Activated CD8-positive, alpha-beta T cell treated with anti-CD3 and anti-CD28 coated beads, Interleukin-2, amount 10 ng/mL, durations not matched to agents 7 days and 5 days (primary cell): ENCODE data around the gene MINDY2. TPM values are rescaled to one million over a fixed set of nuclear protein-coding genes. Genes with fewer than 3 reads are reported as not detected.

ENCODE experiments used
- ATAC-seq: fragments of 150-1000 bp; cut with Tn5 transposase; one replicate; pipeline ENCODE4 v1.10.0; 2021; ENCODE audit warnings: moderate library complexity
- CTCF ChIA-PET: fragments of 350-600 bp; sonication (Branson Sonifier 250); formaldehyde crosslinking; loops from one replicate; lab custom pipeline; 2021; ENCODE audit warnings: antibody characterized with exemption; lab: Charles Lee
- POLR2A ChIA-PET: fragments of 350-600 bp; sonication (Branson Sonifier 250); formaldehyde crosslinking; loops from one replicate; lab custom pipeline; 2021; ENCODE audit warnings: antibody characterized with exemption; lab: Charles Lee
- DNase-seq: peaks from one replicate; pipeline ENCODE4 v3.0.0-alpha.2; 2020
- H3K27ac Mint-ChIP-seq: one replicate; pipeline ENCODE4 v1.8.0; 2021; ENCODE audit warnings: mild to moderate bottlenecking, mixed read lengths
- H3K27me3 Mint-ChIP-seq: one replicate; pipeline ENCODE4 v1.8.0; 2021; ENCODE audit warnings: low read depth, mixed read lengths
- H3K36me3 Mint-ChIP-seq: one replicate; pipeline ENCODE4 v1.8.0; 2021; ENCODE audit warnings: low read depth, mixed read lengths
- H3K4me1 Mint-ChIP-seq: one replicate; pipeline ENCODE4 v1.8.0; 2021; ENCODE audit warnings: low read depth, mixed read lengths
- H3K4me3 Mint-ChIP-seq: one replicate; pipeline ENCODE4 v1.8.0; 2021; ENCODE audit warnings: mild to moderate bottlenecking, mixed read lengths
- H3K9me3 Mint-ChIP-seq: one replicate; pipeline ENCODE4 v1.8.0; 2022; ENCODE audit warnings: mixed read lengths; ENCODE audit not compliant: insufficient read depth
- total RNA-seq, 2 experiments: library from RNA; stranded (reverse); gene quantifications; one replicate each; pipeline ENCODE4 v1.2.3, GENCODE V29; 2021

Gene MINDY2, protein sequence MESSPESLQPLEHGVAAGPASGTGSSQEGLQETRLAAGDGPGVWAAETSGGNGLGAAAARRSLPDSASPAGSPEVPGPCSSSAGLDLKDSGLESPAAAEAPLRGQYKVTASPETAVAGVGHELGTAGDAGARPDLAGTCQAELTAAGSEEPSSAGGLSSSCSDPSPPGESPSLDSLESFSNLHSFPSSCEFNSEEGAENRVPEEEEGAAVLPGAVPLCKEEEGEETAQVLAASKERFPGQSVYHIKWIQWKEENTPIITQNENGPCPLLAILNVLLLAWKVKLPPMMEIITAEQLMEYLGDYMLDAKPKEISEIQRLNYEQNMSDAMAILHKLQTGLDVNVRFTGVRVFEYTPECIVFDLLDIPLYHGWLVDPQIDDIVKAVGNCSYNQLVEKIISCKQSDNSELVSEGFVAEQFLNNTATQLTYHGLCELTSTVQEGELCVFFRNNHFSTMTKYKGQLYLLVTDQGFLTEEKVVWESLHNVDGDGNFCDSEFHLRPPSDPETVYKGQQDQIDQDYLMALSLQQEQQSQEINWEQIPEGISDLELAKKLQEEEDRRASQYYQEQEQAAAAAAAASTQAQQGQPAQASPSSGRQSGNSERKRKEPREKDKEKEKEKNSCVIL
- 10 to 100 TPM; 14.9 TPM for total RNA-seq

DNA sequence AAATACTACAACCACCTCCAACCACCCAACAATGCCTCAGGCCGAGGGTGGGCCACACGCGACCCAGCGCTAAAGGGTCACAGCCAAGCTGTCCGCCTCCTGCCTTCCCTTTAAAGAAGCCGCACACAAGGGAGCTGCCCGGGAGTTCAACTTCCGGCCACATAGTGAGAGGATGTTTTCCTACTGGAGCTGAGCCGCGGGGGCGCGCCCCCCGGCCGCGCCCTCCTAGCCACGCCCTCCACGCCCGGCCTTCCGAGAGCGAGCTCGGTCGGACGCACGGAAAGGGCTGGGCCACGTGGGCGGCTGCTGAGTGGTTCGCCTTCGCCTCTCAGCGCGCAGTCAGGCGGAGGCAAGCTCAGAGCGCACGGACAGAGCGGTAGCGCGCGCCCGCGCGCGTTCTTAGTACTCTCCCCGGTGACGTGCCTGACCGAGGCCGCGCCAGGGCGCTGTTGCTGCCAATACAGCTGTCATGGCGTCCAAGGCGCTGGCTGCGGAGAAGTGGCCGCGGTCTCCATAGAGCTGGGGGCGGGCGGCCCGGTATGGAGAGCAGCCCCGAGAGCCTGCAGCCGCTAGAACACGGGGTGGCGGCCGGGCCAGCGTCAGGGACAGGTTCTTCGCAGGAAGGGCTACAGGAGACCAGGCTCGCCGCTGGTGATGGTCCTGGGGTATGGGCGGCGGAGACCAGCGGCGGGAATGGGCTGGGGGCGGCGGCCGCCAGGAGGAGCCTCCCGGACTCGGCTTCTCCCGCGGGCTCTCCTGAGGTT is at the start of gene MINDY2:
TSS of gene MINDY2 (plus strand) at position 446 of the 764 bp plus-strand sequence. CDS start at position 540, 94 bp downstream.
- Mint-ChIP-seq H3K27me3 (no peaks in the 10 kb centered on the region), H3K27ac (peak within 1 kb of the TSS; percentile 88), H3K4me3 (no peak within 1 kb of the TSS), H3K9me3 (no peaks in the 10 kb centered on the region), H3K4me1 (peaks cover 14% of the 10 kb centered on the region), H3K36me3 (peaks cover 3% of the 10 kb centered on the region)
- DNase-seq, result peak; percentile 97
- ATAC-seq, result peak; percentile 99
- CTCF ChIA-PET, result interaction anchor here (0.6 to 2.9 kb wide), 29 partner anchors 11 to 730 kb away, joined by 3 to 32 read pairs (median 4); partner anchors contain the start of gene ADAM10
- POLR2A ChIA-PET, result interaction anchor here (0.6 to 3.1 kb wide), 14 partner anchors 9 to 254 kb away, joined by 3 to 28 read pairs (median 4); partner anchors contain the start of genes ADAM10 and SLTM

DNA sequence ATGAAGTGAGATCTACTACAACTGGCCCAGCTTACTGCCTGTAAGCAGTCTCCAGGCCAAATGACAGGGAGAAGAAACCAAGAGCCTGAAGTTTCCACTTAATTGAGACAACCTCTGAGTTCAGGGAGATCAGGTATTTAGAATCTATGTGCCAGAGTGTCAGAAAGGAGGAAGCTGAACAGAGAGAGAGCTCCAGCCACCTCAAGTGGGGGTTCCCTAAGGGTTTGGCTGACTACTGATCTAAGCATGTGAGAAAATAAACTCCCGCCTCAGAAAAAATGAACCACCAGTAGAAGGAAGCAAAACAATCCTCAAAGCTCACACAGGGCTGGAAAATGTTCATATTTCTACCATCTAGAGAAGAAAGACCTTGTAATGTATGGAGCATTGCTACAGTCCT is 46.6 kb upstream of the MINDY2 start:
- POLR2A ChIA-PET, result no interaction called here
- H3K36me3 Mint-ChIP-seq, result peaks cover 20% of the 10 kb centered on the region
- DNase-seq, result no peak
- ATAC-seq, result peak; percentile 30
- peaks cover 3% of the 10 kb centered on the region for H3K9me3 Mint-ChIP-seq
- H3K27me3 Mint-ChIP-seq, result no peaks in the 10 kb centered on the region
- no peak overlapping the region for H3K4me3 Mint-ChIP-seq
- H3K27ac Mint-ChIP-seq, result peak overlapping the region; percentile 22
- CTCF ChIA-PET, result no interaction called here
- peaks cover 13% of the 10 kb centered on the region for H3K4me1 Mint-ChIP-seq

DNA sequence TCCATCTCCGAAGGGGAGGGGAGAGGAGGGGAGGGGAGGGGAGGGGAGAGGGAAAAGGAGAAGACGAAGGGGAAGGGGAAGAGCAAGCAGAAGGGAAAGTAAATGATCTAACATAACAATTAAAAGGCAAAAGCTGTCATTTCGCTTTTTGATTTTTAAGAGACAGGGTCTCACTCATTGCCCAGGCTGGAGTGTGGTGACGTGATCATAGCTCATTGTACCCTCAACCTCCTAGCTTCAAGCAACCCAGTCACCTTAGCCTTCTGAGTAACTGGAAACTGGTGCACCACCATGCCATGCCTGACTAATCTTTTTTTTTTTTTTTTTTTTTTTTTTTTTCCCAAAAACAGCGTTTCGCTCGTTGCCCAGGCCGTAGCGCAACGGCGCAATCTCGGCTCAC is 44.2 kb upstream of the MINDY2 start:
- no peak overlapping the region for H3K27ac Mint-ChIP-seq
- no peak for DNase-seq
- H3K36me3 Mint-ChIP-seq, result peaks cover 23% of the 10 kb centered on the region
- POLR2A ChIA-PET, result no interaction called here
- no peak for ATAC-seq
- H3K9me3 Mint-ChIP-seq, result no peaks in the 10 kb centered on the region
- H3K4me1 Mint-ChIP-seq, result peaks cover 17% of the 10 kb centered on the region
- CTCF ChIA-PET, result no interaction called here
- H3K4me3 Mint-ChIP-seq, result no peak overlapping the region
- no peaks in the 10 kb centered on the region for H3K27me3 Mint-ChIP-seq

GRCh38 chr15:58731756-58732535 is 39.2 kb upstream of the MINDY2 start:
- ChIA-PET POLR2A (no interaction called here), CTCF (interaction anchor here (0.7 to 1.3 kb wide), 2 partner anchors 39 to 57 kb away, joined by 3 to 4 read pairs; partner anchors contain the start of gene MINDY2)
- no peak for ATAC-seq
- Mint-ChIP-seq H3K4me1 (peaks cover 26% of the 10 kb centered on the region), H3K4me3 (no peak overlapping the region), H3K27ac (no peak overlapping the region), H3K36me3 (peaks cover 30% of the 10 kb centered on the region), H3K9me3 (no peaks in the 10 kb centered on the region), H3K27me3 (no peaks in the 10 kb centered on the region)
- DNase-seq, result no peak

- H3K36me3 Mint-ChIP-seq, result peaks cover 30% of the 10 kb centered on the region
- no peaks in the 10 kb centered on the region for H3K9me3 Mint-ChIP-seq
- ATAC-seq (no peak), DNase-seq (no peak)
- peaks cover 29% of the 10 kb centered on the region for H3K4me1 Mint-ChIP-seq
- ChIA-PET POLR2A (no interaction called here), CTCF (interaction anchor here (0.7 to 1.3 kb wide), 2 partner anchors 38 to 58 kb away, joined by 3 to 4 read pairs; partner anchors contain the start of gene MINDY2)
- no peak overlapping the region for H3K4me3 Mint-ChIP-seq
- no peaks in the 10 kb centered on the region for H3K27me3 Mint-ChIP-seq
- no peak overlapping the region for H3K27ac Mint-ChIP-seq
Observed at GRCh38 chr15:58732625-58733363, 38.3 kb upstream of the MINDY2 start.

DNA sequence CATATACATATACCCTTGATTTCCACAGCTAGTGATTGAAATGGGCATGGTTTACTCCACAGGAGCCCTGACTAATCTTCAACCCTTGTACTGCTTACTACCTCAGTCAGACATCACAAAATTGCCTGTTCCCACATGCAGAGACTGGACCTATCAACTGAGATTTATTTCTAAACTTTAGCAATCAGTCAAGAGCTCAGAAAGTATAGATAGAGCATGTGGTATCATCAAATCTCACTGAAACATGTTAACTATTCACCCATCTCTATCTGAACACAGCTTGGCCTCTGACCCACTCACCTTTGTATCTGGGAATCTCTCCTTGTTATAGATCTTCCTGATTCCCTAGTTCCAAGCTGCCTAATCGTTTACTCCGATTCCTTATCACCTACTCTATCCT is 36.2 kb upstream of the MINDY2 start:
- Mint-ChIP-seq H3K27ac (no peak overlapping the region), H3K36me3 (peaks cover 26% of the 10 kb centered on the region), H3K27me3 (no peaks in the 10 kb centered on the region), H3K4me1 (peaks cover 37% of the 10 kb centered on the region), H3K9me3 (no peaks in the 10 kb centered on the region), H3K4me3 (no peak overlapping the region)
- DNase-seq, result no peak
- ChIA-PET POLR2A (no interaction called here), CTCF (no interaction called here)
- ATAC-seq, result no peak

DNA sequence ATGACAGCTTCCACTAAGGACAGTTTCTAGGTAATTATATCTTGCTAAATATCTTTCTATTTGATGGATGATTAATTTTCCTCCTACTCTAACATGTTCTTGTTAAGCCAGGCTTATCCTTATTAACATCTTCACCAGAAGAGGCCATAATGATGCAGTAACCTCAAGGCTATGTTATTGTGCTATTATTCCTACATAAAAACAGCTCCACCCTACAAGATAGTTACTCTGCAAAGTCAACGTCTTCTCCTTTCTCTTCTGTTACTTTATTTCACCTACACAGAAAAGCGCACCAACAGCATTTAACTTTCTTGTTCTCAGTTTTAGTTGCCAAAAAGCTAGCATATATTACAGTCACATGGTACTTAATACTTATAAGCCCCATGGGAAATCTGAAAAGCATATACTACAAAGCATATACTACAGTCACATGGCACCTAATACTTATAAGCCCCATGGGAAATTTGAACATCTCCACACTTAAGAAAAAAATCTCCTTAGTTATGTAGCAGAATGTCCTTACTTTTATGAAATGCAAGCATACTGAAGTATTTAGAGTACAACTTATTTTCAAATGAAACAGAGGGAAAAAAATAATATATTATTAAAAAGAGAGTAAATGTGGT is 35.0 kb upstream of the MINDY2 start:
- H3K27ac Mint-ChIP-seq, result no peak overlapping the region
- DNase-seq, result no peak
- H3K36me3 Mint-ChIP-seq, result peaks cover 22% of the 10 kb centered on the region
- no peaks in the 10 kb centered on the region for H3K27me3 Mint-ChIP-seq
- ChIA-PET CTCF (no interaction called here), POLR2A (interaction anchor here (0.7 kb wide), 1 partner anchor 885 kb away, joined by 3 read pairs; no protein-coding TSS in a partner anchor)
- no peak for ATAC-seq
- H3K9me3 Mint-ChIP-seq, result no peaks in the 10 kb centered on the region
- peaks cover 35% of the 10 kb centered on the region for H3K4me1 Mint-ChIP-seq
- H3K4me3 Mint-ChIP-seq, result no peak overlapping the region

GRCh38 chr15:58737298-58737697 is 33.8 kb upstream of the MINDY2 start:
- Mint-ChIP-seq H3K27ac (no peak overlapping the region), H3K9me3 (no peaks in the 10 kb centered on the region), H3K4me3 (no peak overlapping the region), H3K4me1 (peaks cover 34% of the 10 kb centered on the region), H3K36me3 (peaks cover 16% of the 10 kb centered on the region), H3K27me3 (no peaks in the 10 kb centered on the region)
- POLR2A ChIA-PET, result no interaction called here
- DNase-seq, result no peak
- ATAC-seq, result no peak
- CTCF ChIA-PET, result no interaction called here

- ChIA-PET POLR2A (interaction anchor here (0.9 to 1.6 kb wide), 2 partner anchors 12 to 17 kb away, joined by 3 to 7 read pairs; partner anchors contain the start of gene ADAM10), CTCF (interaction anchor here (0.6 to 1.2 kb wide), 2 partner anchors 9 to 18 kb away, joined by 3 read pairs; no protein-coding TSS in a partner anchor)
- Mint-ChIP-seq H3K27ac (no peak overlapping the region), H3K4me3 (no peak overlapping the region), H3K4me1 (peaks cover 36% of the 10 kb centered on the region), H3K9me3 (no peaks in the 10 kb centered on the region), H3K27me3 (no peaks in the 10 kb centered on the region), H3K36me3 (peaks cover 11% of the 10 kb centered on the region)
- DNase-seq (no peak), ATAC-seq (no peak)
Observed at GRCh38 chr15:58738046-58738707, 32.9 kb upstream of the MINDY2 start.

DNA sequence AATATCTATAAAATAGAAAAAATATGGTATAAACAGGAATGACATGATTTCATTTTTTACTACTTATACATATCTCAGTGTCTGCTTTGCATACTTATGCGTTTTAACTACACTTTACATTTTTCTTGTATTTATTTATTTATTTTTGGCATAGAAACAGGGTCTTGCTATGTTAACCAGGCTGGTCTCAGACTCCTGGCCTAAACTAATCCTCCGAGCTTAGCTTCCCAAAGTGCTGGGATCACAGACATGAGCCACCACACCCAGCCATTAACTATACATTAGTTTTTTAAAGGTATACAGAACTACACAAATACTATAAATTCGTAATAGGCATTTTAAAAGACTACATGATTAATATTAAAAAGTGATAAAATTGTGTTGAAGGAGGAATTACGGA is 30.7 kb upstream of the MINDY2 start:
- H3K27me3 Mint-ChIP-seq, result no peaks in the 10 kb centered on the region
- ChIA-PET CTCF (no interaction called here), POLR2A (no interaction called here)
- DNase-seq, result no peak
- no peak for ATAC-seq
- H3K4me1 Mint-ChIP-seq, result peaks cover 52% of the 10 kb centered on the region
- no peak overlapping the region for H3K4me3 Mint-ChIP-seq
- no peaks in the 10 kb centered on the region for H3K9me3 Mint-ChIP-seq
- H3K27ac Mint-ChIP-seq, result no peak overlapping the region
- peaks cover 21% of the 10 kb centered on the region for H3K36me3 Mint-ChIP-seq
